Transverse colon (tissue), 3 donors: ENCODE results near the gene ARL4A.

ENCODE experiments used
- CTCF ChIP-seq, 5 experiments: fragments of 200-600 bp in 3 of 5; fragments of 450-650 bp in 2 of 5; sonication (generic) in 3 of 5; IDR thresholded peaks; 1 replicate in 2 of 5; 2 replicates in 3 of 5; pipeline ENCODE4 v1.5.1; 2016 to 2017; ENCODE audit warnings: antibody characterized with exemption in 5 of 5, inconsistent platforms in 3 of 5, mild to moderate bottlenecking in 2 of 5, moderate library complexity in 1 of 5
- POLR2A ChIP-seq: fragments of 450-650 bp; IDR thresholded peaks from one replicate; pipeline ENCODE4 v1.6.1; 2016; ENCODE audit warnings: antibody characterized with exemption, mild to moderate bottlenecking, moderate library complexity

GRCh38 chr7:12694817-12695216 lies 7.4 kb downstream of the ARL4A start:
- TF ChIP-seq CTCF (IDR thresholded peaks at IDR 0.05) (no peak), POLR2A (no peak)
